COR-L47 (cell line): Measurements from ENCODE around the gene COL17A1.

Experiments used
- DNase-seq: peaks from one replicate; lab custom pipeline; 2025; lab: John Stamatoyannopoulos, UW

Gene COL17A1

DNA sequence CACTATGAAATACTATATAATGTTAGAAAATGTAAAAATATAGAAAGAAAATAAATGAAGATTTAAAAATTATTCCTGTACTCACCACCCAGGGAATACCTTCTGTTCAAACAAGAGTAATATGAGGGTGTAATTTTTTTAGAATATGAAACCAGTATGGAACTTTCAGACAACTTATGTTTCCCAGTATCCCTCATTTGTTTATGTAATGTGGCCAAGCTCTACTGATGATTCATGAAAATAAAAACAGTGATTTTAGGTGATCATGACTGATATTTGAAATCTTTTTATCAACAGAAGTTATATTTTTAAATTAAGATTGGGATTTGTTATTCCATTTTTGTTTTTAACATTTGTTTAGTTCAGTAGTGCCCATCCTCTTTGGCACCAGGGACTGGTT lies 100.0 kb downstream of the COL17A1 start:
- no peak for DNase-seq

DNA sequence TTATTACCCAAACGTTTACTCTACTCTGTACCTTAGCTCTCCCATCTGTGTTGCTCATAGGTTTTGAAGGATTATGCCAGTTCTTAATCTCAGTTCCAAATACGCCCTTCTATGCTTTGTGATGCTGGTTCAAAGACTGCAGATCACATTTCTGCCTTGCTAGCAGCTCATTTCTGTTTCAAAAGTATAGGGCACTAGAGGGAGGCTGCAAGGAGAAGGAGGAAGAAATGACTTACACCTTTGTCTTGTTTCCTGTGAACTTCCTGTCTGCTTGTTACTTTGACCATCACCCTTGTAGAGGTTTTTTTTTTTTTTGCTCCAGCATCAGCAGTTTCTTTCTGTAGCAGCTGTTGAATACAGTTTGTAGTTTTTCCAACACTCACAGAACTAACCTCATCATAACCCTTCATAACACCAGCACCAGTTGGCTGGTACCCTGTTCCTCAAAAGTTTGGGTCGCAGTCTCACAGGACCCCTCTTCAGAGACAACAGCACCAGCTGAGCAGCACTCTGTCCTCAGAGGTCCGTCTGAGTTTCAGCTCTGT lies 102.2 kb downstream of the COL17A1 start:
- no peak for DNase-seq

- DNase-seq: no peak
Measured at GRCh38 chr10:103982639-103983038, 103.0 kb downstream of the COL17A1 start.
